IPS-18c (cell line): ENCODE results near the gene SLC25A30.
"Not testable (repeated sequence)": the region's sequence is repeated elsewhere in the genome, so short reads cannot be mapped to it uniquely, and the experiment has no call there.

Experiments used
- H3K4me3 ChIP-seq: 2 replicates; pipeline ENCODE4 v1.7.0; 2013; ENCODE audit warnings: low read depth, mild to moderate bottlenecking, low read length, moderate library complexity; ENCODE audit not compliant: insufficient read depth
- H3K9me3 ChIP-seq: one replicate; pipeline ENCODE4 v1.6.1; 2013; ENCODE audit warnings: mild to moderate bottlenecking, low read length, moderate library complexity; ENCODE audit not compliant: control insufficient read depth, insufficient read depth

The SLC25A30 gene

DNA sequence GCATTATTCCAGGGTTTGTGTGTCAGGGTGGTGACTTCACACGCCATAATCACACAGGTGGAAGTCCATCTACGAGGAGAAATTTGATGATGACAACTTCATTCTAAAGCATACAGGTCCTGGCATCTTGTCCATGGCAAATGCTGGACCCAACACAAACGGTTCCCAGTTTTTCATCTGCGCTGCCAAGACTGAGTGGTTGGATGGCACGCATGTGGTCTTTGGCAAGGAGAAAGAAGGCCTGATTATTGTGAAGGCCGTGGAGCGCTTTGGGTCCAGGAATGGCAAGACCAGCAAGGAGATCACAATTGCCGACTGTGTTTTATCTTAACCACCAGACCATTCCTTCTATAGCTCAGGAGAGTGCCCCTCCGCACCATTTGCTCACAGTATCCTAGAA, 18.2 kb upstream of the SLC25A30 start:
- no peaks in the 10 kb centered on the region for H3K9me3 ChIP-seq

DNA sequence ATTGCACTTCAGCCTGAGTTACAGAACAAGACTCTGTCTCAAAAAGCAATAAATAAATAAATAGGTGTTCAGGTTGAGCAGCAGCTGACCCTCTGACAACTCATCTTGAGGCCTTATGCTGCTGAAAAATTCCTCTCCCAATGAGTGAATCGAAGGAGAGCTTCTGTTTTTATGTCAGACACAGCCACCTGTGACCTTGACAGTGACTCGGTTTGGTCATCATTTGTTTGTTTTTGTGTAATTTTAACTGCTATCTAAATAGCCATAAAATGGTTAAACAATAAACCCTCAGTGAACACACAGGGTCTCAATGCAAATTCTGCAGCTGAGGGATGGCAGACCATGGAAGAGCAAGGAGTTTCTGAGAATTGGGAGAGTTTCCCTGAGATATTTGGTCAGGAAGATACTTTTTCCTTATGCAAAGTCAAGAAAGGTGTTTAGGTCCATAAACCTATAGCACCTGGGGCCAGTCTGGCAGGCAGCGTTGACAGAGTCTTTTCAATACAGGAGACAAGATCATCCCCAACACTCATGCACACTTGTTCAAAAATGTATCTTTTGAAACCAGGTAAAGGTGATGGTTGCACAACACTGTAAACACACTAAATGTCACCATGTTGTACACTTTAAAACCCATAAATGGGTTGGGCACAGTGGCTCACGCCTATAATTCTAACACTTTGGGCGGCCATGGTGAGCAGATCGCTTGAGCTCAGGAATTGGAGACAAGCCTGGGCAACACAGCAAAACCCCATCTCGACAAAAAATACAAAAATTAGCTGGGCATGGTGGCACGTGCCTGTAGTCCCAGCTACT, 16.6 kb upstream of the SLC25A30 start:
- Histone ChIP-seq H3K9me3 (no peaks in the 10 kb centered on the region), H3K4me3 (no peak overlapping the region)

More for the DNA sequence above, 18.2 kb upstream of the SLC25A30 start:
- H3K4me3 ChIP-seq = no peak overlapping the region

DNA sequence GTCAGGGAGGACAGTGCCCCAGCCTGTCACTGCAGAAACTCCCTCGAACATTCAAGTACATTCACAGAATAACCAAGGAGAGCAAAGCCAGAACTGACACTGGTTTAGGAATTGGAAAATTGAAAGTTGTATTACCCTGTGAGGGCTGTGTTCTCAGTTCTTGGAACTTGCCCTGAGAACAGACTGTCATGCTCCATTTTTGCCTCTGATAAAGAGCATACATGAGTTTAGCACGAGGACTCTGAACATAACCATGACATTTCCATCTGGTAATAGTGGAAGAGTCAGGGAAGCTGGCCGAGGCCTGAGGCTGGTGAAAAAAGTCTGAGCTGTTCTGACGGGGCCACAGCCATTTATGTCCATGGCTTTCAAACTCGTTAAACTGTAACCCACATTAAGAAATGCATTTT, 15.2 kb upstream of the SLC25A30 start:
- Histone ChIP-seq H3K9me3 (no peaks in the 10 kb centered on the region), H3K4me3 (no peak overlapping the region)

DNA sequence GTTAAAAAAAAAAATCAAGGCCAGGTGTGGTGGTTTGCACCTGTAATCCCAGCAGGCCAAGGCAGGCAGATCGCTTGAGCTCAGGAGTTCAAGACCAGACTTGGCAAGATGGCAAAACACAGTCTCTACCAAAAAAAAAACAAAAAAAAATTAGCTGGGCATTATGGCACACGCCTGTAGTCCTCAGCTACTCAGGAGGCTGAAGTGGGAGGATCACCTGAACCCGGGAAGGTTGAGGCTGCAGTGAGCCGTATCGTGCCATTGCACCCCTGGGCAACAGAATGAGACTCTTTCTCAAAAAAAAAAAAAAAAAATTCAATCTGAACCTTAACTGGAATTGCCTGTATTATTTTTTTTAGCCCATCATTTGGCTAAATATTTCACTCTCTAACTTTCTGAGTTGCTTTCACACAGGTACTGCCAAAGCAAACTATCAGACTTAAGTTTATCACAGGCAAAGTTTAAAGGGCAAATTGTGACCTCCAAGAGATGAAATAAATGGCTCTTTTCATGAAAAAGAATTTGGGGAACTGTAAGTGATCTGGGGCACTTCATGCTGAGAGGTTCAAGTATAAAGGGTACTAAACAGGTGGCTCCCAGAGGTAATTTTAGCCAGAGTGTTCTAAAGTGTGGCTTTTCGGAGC, 14.7 kb upstream of the SLC25A30 start:
- Histone ChIP-seq H3K4me3 (no peak overlapping the region), H3K9me3 (no peaks in the 10 kb centered on the region)

DNA sequence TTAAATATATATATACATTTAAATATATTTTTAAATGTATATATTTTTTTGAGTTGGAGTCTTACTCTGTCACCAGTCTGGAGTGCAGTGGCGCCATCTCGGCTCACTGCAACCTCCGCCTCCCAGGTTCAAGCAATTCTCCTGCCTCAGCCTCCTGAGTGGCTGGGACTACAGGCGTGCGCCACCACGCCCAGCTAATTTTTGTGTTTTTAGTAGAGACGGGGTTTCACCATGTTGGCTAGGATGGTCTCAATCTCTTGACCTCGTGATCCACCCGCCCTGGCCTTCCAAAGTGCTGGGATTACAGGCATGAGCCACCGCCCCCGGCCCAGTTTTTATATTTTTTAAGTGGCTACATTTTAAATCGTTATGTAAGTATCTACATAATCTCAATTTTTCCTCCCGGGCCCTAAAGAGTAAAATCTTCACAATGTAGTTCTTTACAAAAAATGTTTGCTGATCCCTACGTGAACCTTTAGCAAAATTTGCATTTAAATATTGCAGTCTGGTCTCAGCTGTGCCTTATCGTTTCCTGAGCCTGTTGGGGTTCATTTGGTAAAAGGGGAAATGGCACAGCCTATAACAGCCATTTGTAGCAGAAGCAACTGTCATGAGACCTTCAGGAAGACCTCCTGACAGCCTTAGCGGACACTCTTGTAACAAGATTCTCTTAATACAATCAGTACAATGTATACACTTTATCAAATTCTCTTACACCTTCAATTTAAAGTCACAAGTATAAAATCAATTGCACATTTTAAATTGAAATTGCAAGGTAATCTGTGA, 8.1 kb upstream of the SLC25A30 start:
- H3K4me3 ChIP-seq, H3K9me3 ChIP-seq: not testable (repeated sequence)

DNA sequence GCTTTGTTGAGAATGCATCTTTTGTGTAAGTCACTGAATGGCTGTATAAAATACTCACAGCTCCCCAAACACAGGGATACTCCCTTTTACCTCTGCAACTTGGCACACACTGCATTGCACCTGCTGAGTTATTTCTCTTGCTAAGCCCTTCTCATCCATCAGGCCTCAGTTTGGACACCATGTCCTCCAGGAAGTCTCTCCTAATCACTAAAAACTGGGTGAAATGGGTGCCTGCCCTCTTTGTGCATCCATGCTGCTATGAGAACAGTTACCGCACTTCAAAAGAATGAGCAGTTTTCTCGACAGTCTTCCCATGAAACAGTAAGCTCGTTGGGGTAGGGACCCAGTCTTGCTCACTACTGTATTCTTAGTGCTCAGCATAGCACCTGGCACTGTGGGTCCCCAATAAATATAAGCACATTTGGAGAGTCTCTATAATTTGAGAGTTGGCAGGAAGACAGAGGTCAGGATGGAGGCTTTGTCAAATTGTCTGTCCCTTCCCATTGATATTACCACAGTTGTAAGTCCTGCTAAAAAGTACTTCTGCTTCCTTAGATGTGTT, 4.6 kb upstream of the SLC25A30 start:
- no peaks in the 10 kb centered on the region for H3K9me3 ChIP-seq
- no peak overlapping the region for H3K4me3 ChIP-seq

DNA sequence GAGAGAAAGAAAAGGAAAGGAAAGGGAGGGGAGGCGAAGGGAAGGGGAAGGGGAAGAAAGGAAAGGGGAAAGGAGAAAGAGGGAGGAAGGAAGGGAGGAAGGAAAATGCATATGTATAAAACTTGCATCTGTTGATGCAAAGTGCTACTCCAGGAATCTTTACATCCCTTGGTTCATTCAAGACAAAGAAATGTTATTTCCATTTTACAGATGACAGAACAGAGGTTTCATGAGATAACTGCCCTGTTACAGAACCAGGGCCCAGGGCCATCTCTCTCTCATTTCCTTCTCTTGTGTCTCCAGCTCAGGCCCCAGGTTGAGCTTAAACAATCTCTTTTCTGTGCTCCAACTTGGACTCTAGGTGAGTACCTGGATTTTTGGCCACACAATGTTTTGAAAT, 1.8 kb upstream of the SLC25A30 start:
- no peak overlapping the region for H3K4me3 ChIP-seq
- H3K9me3 ChIP-seq = no peaks in the 10 kb centered on the region

DNA sequence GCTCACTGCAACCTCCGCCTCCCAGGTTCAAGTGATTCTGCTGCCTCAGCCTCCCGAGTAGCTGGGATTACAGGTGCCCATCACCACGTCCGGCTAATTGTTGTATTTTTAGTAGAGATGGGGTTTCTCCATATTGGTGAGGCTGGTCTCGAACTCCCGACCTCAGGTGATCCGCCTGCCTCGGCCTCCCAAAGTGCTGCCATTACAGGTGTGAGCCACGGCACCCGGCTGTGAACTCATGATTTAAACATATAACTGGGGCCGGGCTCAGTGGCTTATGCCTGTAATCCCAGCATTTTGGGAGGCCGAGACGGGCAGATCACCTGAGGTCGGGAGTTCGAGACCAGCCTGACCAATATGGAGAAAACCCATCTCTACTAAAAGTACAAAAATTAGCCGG, 1.2 kb upstream of the SLC25A30 start:
- not testable (repeated sequence) for H3K9me3 ChIP-seq, H3K4me3 ChIP-seq

DNA sequence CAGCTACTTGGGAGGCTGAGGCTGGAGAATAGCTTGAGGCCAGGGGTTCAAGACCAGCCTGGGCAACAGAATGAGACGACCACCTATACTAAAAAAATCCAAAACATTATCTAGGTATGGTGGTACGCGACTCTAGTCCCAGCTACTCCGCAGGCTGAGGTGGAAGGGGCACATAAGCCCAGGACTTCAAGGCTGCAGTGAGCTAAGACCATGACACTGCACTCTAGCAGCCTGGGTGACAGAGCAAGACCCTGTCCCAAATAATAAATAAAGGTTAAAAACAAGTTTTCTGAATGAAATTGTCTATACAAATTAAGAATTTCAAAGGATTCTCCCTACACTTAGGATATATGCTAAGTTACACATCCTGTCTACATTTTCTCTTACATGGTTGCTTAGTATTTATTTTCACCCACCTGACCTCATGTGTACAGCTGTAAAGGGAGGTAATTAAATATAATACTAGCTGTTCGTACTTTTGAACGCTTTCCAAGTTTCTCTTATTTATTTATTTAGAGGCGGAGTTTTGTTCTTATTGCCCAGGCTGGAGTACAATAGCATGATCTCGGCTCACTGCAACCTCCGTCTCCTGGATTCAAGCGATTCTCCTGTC, 1.6 kb downstream of the SLC25A30 start:
- Histone ChIP-seq H3K4me3 (no peak overlapping the region), H3K9me3 (no peaks in the 10 kb centered on the region)

DNA sequence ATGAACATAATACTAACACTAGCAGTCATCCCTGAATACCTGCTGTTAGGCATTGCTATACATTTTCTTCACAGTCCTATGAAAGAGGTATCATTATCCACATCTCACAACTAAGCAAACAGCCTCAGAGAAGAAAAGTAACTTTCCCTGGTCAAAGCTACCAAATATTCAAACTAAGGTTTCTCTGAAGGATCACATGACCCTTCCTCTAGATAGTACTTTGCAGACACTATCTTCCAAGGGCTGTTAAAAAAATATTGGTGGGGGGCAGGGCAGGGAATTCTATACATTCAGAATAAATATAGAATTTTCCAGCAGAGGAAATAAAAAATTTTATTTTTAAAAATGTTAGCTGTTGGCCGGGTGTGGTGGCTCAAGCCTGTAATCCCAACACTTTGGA, 3.1 kb downstream of the SLC25A30 start:
- no peak overlapping the region for H3K4me3 ChIP-seq
- H3K9me3 ChIP-seq = no peaks in the 10 kb centered on the region

DNA sequence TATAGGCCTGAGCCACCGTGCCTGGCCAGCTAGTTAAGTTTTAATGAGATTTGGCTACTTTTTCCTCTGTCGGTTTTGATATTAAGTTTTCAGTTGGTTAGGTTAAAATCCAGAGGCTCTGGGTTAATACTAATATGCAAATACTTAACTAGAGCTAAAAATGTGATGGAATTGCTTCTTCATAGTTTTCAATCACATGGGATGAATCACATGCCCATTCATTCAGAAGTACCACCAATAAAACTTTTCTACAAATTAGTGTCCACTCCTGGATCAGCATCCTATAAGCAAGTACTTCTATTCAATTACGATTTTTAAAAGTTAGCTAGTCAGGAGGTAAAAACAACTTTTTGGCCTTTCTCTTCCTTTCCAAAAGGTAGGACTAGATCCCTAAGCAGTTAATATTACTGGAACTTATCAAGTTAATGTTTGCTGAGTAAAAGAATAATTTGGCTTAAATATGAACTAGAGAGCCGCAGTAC, 4.3 kb downstream of the SLC25A30 start:
- Histone ChIP-seq H3K9me3 (no peaks in the 10 kb centered on the region), H3K4me3 (no peak overlapping the region)

DNA sequence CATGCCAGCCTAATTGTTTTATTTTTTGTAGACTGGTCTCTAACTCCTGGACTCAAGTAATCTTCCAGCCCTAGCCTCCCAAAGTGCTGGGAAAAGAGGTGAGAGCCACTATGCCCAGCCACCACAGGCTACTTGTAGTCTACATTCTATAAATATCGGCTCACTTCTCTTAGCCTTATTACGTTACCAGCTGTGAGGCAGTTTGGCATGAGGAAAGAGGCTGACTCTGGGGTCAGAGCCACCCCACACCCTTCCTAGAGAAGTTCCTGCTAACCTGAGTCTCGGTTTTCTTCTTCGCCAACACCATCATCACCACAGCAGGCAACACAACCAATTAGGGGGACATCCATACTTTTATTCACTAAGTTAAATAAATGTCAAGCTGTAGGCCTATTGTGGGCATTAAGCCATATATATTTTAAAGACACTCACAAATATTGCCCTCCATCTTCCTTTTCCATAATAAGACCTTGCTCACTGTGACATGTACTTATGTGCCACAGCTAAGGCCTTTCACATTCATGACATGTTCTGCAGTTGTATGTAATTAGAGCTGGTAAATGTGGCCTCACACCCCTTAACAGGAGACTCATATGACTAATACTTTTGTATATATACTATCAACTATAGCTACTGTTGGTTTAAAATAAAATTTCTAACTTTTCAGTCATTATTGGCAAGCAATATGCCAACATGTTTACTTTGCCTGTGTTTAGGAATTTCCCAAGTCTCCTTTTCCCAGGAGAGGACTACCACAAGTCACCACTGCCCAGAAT, 5.7 kb downstream of the SLC25A30 start:
- no peak overlapping the region for H3K4me3 ChIP-seq
- no peaks in the 10 kb centered on the region for H3K9me3 ChIP-seq

DNA sequence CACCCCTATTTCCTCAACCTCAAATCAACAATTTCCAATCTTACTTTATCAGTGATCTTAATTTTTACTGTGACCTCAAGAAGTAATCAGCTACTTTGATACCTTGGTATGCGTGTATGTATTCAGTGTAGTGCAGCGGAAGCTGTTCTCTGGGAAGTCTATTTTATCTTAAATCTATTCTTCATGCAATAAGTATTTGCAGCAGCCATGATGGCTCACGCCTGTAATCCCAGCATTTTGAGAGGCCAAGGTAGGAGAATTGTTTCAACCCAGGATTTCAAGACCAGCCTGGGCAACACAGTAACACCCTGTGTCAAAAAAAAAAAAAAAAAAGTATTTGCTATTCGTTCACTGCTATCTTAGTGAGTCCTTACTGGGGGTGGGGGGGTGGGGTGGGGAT, 6.5 kb downstream of the SLC25A30 start:
- no peak overlapping the region for H3K4me3 ChIP-seq
- no peaks in the 10 kb centered on the region for H3K9me3 ChIP-seq

DNA sequence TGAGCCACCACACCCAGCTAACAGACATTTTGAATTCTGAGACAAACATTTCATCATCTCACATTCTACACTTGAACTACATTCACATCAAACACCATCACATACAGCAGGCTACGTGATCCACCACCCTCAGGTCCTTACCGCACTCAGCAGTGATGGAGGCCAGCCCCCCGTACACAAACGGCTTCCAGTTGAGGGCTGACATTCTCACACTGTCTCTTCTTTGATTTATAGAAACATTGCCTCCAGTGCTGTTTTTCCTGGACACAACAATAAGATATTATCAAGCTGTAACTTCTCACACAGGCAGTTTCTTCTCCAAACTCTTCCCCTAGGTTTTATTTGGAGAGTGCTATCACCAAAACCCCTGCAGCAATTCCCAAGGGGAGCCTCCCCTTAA, 7.0 kb downstream of the SLC25A30 start:
- Histone ChIP-seq H3K4me3 (no peak overlapping the region), H3K9me3 (no peaks in the 10 kb centered on the region)

DNA sequence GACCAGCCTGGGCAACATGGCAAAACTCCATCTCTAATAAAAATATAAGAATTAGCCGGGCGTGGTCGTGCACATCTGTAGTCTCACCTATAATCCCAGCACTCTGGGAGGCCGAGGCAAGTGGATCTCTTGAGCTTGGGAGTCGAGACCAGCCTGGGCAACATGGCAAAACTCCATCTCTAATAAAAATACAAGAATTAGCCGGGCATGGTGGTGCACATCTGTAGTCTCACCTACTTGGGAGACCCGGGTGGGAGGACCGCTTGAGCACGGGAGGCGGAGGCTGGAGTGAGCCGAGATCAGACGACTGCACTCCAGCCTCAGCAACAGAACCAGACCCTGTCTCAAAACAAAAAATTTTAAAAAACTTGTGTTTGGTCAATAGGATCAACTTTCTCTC, 7.7 kb downstream of the SLC25A30 start:
- H3K9me3 ChIP-seq = no peaks in the 10 kb centered on the region
- no peak overlapping the region for H3K4me3 ChIP-seq

DNA sequence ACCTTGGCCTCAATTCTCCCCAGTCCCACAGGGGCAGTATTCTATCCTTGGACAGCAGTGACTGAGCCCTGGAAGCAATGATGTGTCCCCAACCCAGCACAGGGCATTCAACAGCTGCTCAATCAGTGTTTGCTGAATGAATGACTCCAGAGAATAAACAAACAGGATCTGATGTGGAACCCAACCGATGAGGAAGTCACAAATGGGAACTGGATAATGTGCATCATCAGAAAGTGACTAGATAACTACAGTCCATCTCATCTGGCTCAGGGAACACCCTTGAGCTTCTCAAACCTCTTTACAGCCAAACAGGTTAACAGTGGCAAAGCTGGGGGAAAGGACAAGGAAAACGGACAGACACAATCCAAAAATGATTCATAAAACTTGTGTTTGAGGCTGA, 8.2 kb downstream of the SLC25A30 start:
- Histone ChIP-seq H3K9me3 (no peaks in the 10 kb centered on the region), H3K4me3 (no peak overlapping the region)

DNA sequence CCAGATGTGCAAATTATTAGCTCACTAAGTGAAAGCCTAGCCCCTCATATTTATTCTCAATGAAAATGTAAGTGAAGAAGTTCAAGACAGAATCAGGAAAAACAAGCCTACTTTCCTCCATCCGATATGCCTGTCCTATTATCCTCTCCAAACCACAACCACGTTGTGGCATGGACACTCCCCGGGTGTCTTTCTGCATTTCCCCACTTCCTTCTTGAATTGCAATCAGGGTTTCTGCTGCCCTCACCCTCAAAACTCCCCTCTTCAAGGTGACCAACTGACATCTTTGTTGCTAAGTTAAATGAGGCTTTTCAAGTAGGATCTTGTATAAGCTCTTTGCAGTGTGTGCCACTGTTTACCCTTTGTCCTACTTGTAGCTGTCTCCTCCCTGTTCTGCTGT, 11.8 kb downstream of the SLC25A30 start:
- Histone ChIP-seq H3K9me3 (no peaks in the 10 kb centered on the region), H3K4me3 (no peak overlapping the region)
